A673 (cell line): ENCODE results near the gene UQCC3. TPM values are rescaled to one million over a fixed set of nuclear protein-coding genes. Genes with fewer than 3 reads are reported as not detected.
A peak's percentile ranks its signal among the peaks of the same experiment; 100 is the strongest.

Experiments
- BruUV-seq: library from RNA; stranded (reverse); fragments of 400-500 nt; replicated peaks from 2 replicates; lab custom pipeline; 2021; lab: Mats Ljungman, UMichigan
- CTCF ChIA-PET: fragments of 300-600 bp; sonication (Branson Sonifier 250); formaldehyde crosslinking; loops from one replicate; lab custom pipeline; 2022; ENCODE audit warnings: antibody characterized with exemption; lab: Charles Lee
- POLR2A ChIA-PET: fragments of 300-600 bp; sonication (Branson Sonifier 250); formaldehyde crosslinking; loops from one replicate; lab custom pipeline; 2022; ENCODE audit warnings: antibody characterized with exemption; ENCODE audit not compliant: low non-redundant PET; lab: Charles Lee
- DNase-seq: peaks from one replicate; pipeline ENCODE4 v3.0.0-alpha.2; 2015; ENCODE audit warnings: low spot score
- H3K27ac ChIP-seq: fragments of 200-600 bp; sonication (generic); 2 replicates; pipeline ENCODE4 v1.5.1; 2016; ENCODE audit warnings: mixed run types, low read depth, mild to moderate bottlenecking, mixed read lengths, antibody characterized with exemption, low read length; ENCODE audit not compliant: poor library complexity, severe bottlenecking
- H3K27me3 ChIP-seq: fragments of 200-600 bp; sonication (generic); replicated peaks from 2 replicates; pipeline ENCODE4 v1.6.1; 2017; ENCODE audit warnings: mixed run types, low read depth, mild to moderate bottlenecking, mixed read lengths, antibody characterized with exemption, low read length; ENCODE audit not compliant: insufficient read depth, poor library complexity
- H3K36me3 ChIP-seq: fragments of 200-600 bp; sonication (generic); 2 replicates; pipeline ENCODE4 v1.6.1; 2016; ENCODE audit warnings: mixed run types, mild to moderate bottlenecking, mixed read lengths, antibody characterized with exemption, low read length; ENCODE audit not compliant: insufficient read depth, poor library complexity, severe bottlenecking
- H3K4me1 ChIP-seq: fragments of 200-600 bp; sonication (generic); 2 replicates; pipeline ENCODE4 v1.6.1; 2017; ENCODE audit warnings: mixed run types, mild to moderate bottlenecking, mixed read lengths, antibody characterized with exemption, low read length; ENCODE audit not compliant: insufficient read depth, poor library complexity, severe bottlenecking
- H3K4me3 ChIP-seq: fragments of 200-600 bp; sonication (generic); 2 replicates; pipeline ENCODE4 v1.5.1; 2016; ENCODE audit warnings: low read depth, mixed run types, mild to moderate bottlenecking, mixed read lengths, low read length; ENCODE audit not compliant: poor library complexity, severe bottlenecking
- H3K9me3 ChIP-seq: fragments of 200-600 bp; sonication (generic); 2 replicates; pipeline ENCODE4 v1.6.1; 2016; ENCODE audit warnings: mixed run types, low read depth, mild to moderate bottlenecking, mixed read lengths, antibody characterized with exemption, low read length; ENCODE audit not compliant: poor library complexity, severe bottlenecking
- EZH2 ChIP-seq: fragments of 200-600 bp; sonication (generic); IDR thresholded peaks from 2 replicates; pipeline ENCODE4 v1.6.1; 2017; ENCODE audit warnings: borderline replicate concordance, low read depth, mild to moderate bottlenecking, mixed read lengths, antibody characterized with exemption, low read length; ENCODE audit not compliant: poor library complexity, severe bottlenecking
- intact Hi-C: fragments of 100-400 bp; cut with micrococcal nuclease; formaldehyde crosslinking; loops from one replicate; pipeline ENCODE4 v1.10.0; 2022; ENCODE audit not compliant: unreplicated experiment
- total RNA-seq: library from RNA; stranded (reverse); gene quantifications from 2 replicates; pipeline ENCODE4 v1.2.3, GENCODE V29; 2021
- TF ChIP-seq, protein P1 (sequence below): fragments of 300-800, 200-600 bp; sonication (generic); conservative IDR thresholded peaks from 2 replicates; pipeline ENCODE4 v1.5.1; 2017; ENCODE audit warnings: low read depth, mild to moderate bottlenecking, antibody characterized with exemption, low read length, moderate library complexity, mixed read lengths

UQCC3 gene
- total RNA-seq, 1 experiment from 2014 or later, result 28.0 TPM

- peak overlapping the region; percentile 88 for H3K27ac ChIP-seq
- no peaks in the 10 kb centered on the region for H3K9me3 ChIP-seq
- DNase-seq, result no peak
- no peaks in the 10 kb centered on the region for H3K27me3 ChIP-seq
- POLR2A ChIA-PET, result interaction anchor here (0.6 to 1.6 kb wide), 2 partner anchors 88 to 106 kb away, joined by 7 to 13 read pairs; partner anchors contain the start of gene ZBTB3
- intact Hi-C loops, result no loop called here
- CTCF ChIA-PET, result interaction anchor here (0.6 kb wide), 1 partner anchor 65 kb away, joined by 9 read pairs; no protein-coding TSS in a partner anchor
- peaks cover 15% of the 10 kb centered on the region for H3K4me1 ChIP-seq
- TF ChIP-seq, protein P1, sequence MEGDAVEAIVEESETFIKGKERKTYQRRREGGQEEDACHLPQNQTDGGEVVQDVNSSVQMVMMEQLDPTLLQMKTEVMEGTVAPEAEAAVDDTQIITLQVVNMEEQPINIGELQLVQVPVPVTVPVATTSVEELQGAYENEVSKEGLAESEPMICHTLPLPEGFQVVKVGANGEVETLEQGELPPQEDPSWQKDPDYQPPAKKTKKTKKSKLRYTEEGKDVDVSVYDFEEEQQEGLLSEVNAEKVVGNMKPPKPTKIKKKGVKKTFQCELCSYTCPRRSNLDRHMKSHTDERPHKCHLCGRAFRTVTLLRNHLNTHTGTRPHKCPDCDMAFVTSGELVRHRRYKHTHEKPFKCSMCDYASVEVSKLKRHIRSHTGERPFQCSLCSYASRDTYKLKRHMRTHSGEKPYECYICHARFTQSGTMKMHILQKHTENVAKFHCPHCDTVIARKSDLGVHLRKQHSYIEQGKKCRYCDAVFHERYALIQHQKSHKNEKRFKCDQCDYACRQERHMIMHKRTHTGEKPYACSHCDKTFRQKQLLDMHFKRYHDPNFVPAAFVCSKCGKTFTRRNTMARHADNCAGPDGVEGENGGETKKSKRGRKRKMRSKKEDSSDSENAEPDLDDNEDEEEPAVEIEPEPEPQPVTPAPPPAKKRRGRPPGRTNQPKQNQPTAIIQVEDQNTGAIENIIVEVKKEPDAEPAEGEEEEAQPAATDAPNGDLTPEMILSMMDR, result no peak
- TF ChIP-seq EZH2, result no peak
- BruUV-seq, result no TSS peak
- H3K36me3 ChIP-seq, result peaks cover 40% of the 10 kb centered on the region
- H3K4me3 ChIP-seq, result peak overlapping the region; percentile 91
Observed at GRCh38 chr11:62666259-62666926, 5.1 kb upstream of the UQCC3 start.

DNA sequence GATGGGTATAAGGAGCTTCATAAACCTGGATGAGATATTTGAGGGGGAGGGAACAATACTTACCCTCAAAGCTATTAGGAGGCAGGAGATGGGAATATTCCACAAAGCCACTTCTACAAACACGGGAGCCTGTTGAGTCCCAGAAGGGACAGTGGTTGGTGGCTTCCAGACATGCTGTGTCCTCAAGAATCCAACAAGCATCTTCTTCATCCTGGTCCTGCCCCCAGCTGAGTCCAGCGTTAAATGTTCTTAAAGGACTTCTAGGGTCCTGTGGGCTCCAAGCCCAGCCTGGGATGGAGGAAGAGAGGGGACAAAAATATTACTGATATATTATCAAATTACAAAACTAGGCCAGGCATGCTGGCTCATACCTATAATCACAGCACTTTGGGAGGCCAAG, 4.0 kb upstream of the UQCC3 start:
- no peaks in the 10 kb centered on the region for H3K27me3 ChIP-seq
- peaks cover 19% of the 10 kb centered on the region for H3K4me1 ChIP-seq
- intact Hi-C loops, result no loop called here
- H3K4me3 ChIP-seq, result peak overlapping the region; percentile 91
- peak overlapping the region; percentile 88 for H3K27ac ChIP-seq
- CTCF ChIA-PET, result no interaction called here
- TF ChIP-seq EZH2, result no peak
- TF ChIP-seq, protein P1, result no peak
- no TSS peak for BruUV-seq
- no peak for DNase-seq
- POLR2A ChIA-PET, result interaction anchor here (0.6 kb wide), 1 partner anchor 105 kb away, joined by 7 read pairs; no protein-coding TSS in a partner anchor
- no peaks in the 10 kb centered on the region for H3K9me3 ChIP-seq
- peaks cover 32% of the 10 kb centered on the region for H3K36me3 ChIP-seq

GRCh38 chr11:62669420-62670161, 1.9 kb upstream of the UQCC3 start:
- no peak for DNase-seq
- ChIA-PET POLR2A (interaction anchor here (0.6 to 0.7 kb wide), 2 partner anchors 50 to 67 kb away, joined by 3 read pairs; no protein-coding TSS in a partner anchor), CTCF (no interaction called here)
- no peaks in the 10 kb centered on the region for H3K27me3 ChIP-seq
- no TSS peak for BruUV-seq
- H3K4me3 ChIP-seq, result no peak overlapping the region
- peak overlapping the region; percentile 33 for H3K27ac ChIP-seq
- intact Hi-C loops, result no loop called here
- TF ChIP-seq, protein P1, result no peak
- TF ChIP-seq EZH2, result no peak
- H3K9me3 ChIP-seq, result no peaks in the 10 kb centered on the region
- H3K36me3 ChIP-seq, result peaks cover 41% of the 10 kb centered on the region
- H3K4me1 ChIP-seq, result peaks cover 30% of the 10 kb centered on the region
